ENCODE measurements around the gene LPCAT1.
"Not testable (repeated sequence)": the region's sequence is repeated elsewhere in the genome, so short reads cannot be mapped to it uniquely, and the experiment has no call there.

The LPCAT1 gene

GRCh38 chr5:1507014-1507375, 16.8 kb downstream of the LPCAT1 start:
- Histone ChIP-seq H3K27ac (no peak overlapping the region), H3K27me3 (no peaks in the 10 kb centered on the region), H3K4me1 (peaks cover 0 to 18% (median 2%) of the 10 kb centered on the region in 4 donors), H3K9me3 (no peaks in the 10 kb centered on the region), H3K36me3 (peaks cover 4 to 34% (median 15%) of the 10 kb centered on the region in 3 donors), H3K4me3 (no peak overlapping the region)
- intact Hi-C loops (cut with DNase I; ENCODE audit: low total_unique reads) = no loop called here
- no peak for TF ChIP-seq CTCF (IDR thresholded peaks at IDR 0.05)
- DNase-seq = no peak

DNA sequence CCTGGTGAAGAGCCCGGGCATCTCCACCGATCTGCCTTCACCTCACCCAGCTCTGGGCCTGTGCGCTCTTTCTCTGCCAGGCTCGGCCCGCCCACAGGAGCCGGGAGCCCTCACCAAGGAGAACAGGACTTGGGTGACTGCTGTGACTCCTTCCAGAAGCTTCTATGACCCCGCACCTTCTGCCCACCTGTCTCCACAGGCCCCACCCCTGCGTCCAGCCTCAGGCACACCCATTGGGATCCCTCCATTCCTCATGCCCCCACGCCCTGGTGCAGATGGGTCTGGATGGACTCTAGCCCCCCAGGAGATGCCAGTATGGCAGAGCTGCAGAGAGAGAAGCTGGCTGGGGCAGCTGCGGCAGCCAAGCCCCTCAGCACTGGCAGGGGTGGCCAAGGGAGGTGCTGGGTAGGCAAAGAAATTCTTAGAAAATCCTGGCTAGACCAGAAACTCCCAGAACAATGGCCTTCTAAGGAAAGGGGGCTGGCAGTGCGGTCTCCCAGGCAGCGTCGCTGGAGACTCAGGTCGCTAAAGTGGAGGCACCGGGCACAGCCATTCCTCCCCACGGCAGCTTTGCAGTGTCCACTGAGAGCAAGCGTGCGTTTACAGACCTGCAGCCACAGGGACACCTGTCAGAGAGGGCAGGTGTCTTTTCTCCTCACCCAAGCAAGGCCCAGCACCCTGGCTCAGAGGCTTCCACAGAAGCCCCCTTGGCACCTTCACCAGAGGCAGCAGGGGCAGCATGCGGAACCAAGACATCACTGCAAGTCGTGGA, 17.3 kb downstream of the LPCAT1 start:
- no peaks in the 10 kb centered on the region for H3K9me3 ChIP-seq
- DNase-seq = no peak
- H3K27me3 ChIP-seq = no peaks in the 10 kb centered on the region
- TF ChIP-seq CTCF (IDR thresholded peaks at IDR 0.05) = no peak
- peaks cover 0 to 20% (median 2%) of the 10 kb centered on the region in 4 donors for H3K4me1 ChIP-seq
- H3K4me3 ChIP-seq = no peak overlapping the region
- intact Hi-C loops (cut with DNase I; ENCODE audit: low total_unique reads) = no loop called here
- no peak overlapping the region for H3K27ac ChIP-seq
- peaks cover 0 to 30% (median 9%) of the 10 kb centered on the region in 3 donors for H3K36me3 ChIP-seq

GRCh38 chr5:1505506-1506241, 18.1 kb downstream of the LPCAT1 start:
- intact Hi-C loops (cut with DNase I; ENCODE audit: low total_unique reads) = no loop called here
- no peak for DNase-seq

DNA sequence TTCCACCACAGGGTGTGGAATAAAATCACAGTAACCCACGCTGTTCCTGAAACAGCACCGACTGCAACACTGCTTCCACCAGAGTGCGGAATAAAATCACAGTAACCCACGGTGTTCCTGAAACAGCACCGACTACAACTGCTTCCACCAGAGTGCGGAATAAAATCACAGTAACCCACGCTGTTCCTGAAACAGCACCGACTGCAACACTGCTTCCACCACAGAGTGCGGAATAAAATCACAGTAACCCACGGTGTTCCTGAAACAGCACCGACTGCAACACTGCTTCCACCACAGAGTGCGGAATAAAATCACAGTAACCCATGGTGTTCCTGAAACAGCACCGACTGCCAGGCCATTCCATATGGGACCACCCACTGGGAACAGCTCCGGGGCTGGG, 18.7 kb downstream of the LPCAT1 start:
- H3K27ac ChIP-seq; H3K4me3 ChIP-seq; H3K9me3 ChIP-seq; intact Hi-C loops (cut with DNase I; ENCODE audit: low total_unique reads); H3K27me3 ChIP-seq; DNase-seq: not testable (repeated sequence)
- Histone ChIP-seq H3K36me3 (peaks cover 0 to 25% (median 0%) of the 10 kb centered on the region in 3 donors), H3K4me1 (peaks cover 0 to 33% (median 14%) of the 10 kb centered on the region in 4 donors)

More at GRCh38 chr5:1505506-1506241, 18.1 kb downstream of the LPCAT1 start:
- peaks cover 0 to 30% (median 3%) of the 10 kb centered on the region in 3 donors for H3K36me3 ChIP-seq
- no peaks in the 10 kb centered on the region for H3K27me3 ChIP-seq
- no peak overlapping the region for H3K4me3 ChIP-seq
- no peak for TF ChIP-seq CTCF (IDR thresholded peaks at IDR 0.05)
- no peaks in the 10 kb centered on the region for H3K9me3 ChIP-seq
- no peak overlapping the region for H3K27ac ChIP-seq
- H3K4me1 ChIP-seq = peaks cover 0 to 28% (median 8%) of the 10 kb centered on the region in 4 donors

GRCh38 chr5:1504617-1505016, 19.1 kb downstream of the LPCAT1 start:
- Histone ChIP-seq H3K9me3 (no peaks in the 10 kb centered on the region), H3K27me3 (no peaks in the 10 kb centered on the region), H3K4me1 (peaks cover 0 to 33% (median 16%) of the 10 kb centered on the region in 4 donors), H3K36me3 (peaks cover 0 to 25% (median 0%) of the 10 kb centered on the region in 3 donors), H3K4me3 (no peak overlapping the region), H3K27ac (no peak overlapping the region)
- DNase-seq = no peak
- intact Hi-C loops (cut with DNase I; ENCODE audit: low total_unique reads) = no loop called here
- no peak for TF ChIP-seq CTCF (IDR thresholded peaks at IDR 0.05)

DNA sequence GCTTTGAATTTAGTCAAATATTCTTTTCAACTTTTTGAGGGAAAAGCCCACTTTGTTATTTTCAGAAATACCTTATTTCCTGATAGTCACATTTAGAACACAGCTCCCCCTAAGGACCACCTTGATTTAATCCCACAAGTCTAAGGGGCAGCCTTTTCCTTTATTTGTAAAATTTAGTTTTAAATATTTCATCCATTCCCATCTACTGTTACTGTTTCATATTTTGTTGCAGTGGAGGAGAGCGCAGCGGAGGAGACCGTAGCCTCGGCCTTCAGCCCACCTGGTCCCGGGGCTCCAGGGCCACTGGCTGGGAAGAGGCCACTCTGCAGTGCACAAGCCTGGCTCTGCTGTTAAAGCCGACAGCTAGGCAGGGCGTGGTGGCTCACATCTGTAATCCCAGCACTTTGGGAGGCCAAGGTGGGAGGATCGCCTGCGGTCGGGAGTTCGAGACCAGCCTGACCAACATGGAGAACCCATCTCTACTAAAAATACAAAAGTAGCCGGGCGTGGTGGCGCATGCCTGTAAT, 19.6 kb downstream of the LPCAT1 start:
- H3K4me1 ChIP-seq = peaks cover 0 to 33% (median 16%) of the 10 kb centered on the region in 4 donors
- H3K27me3 ChIP-seq = no peaks in the 10 kb centered on the region
- TF ChIP-seq CTCF (IDR thresholded peaks at IDR 0.05) = no peak
- peaks cover 0 to 22% (median 0%) of the 10 kb centered on the region in 3 donors for H3K36me3 ChIP-seq
- no peak overlapping the region for H3K27ac ChIP-seq
- DNase-seq = no peak
- intact Hi-C loops (cut with DNase I; ENCODE audit: low total_unique reads) = no loop called here
- no peaks in the 10 kb centered on the region for H3K9me3 ChIP-seq
- no peak overlapping the region for H3K4me3 ChIP-seq

Measured in tibial artery (tissue), 4 donors.